Activated CD4-positive, alpha-beta T cell treated with anti-CD3 and anti-CD28 coated beads, Interleukin-10, Interleukin-2, amounts not matched to agents 100 ng/mL and 50 ng/mL, durations not matched to agents 16 hours and 8 hours (primary cell): ENCODE measurements around the gene C17orf67.

Experiments
- DNase-seq: peaks from one replicate; pipeline ENCODE4 v3.0.0-alpha.2; 2020

The C17orf67 gene

DNA sequence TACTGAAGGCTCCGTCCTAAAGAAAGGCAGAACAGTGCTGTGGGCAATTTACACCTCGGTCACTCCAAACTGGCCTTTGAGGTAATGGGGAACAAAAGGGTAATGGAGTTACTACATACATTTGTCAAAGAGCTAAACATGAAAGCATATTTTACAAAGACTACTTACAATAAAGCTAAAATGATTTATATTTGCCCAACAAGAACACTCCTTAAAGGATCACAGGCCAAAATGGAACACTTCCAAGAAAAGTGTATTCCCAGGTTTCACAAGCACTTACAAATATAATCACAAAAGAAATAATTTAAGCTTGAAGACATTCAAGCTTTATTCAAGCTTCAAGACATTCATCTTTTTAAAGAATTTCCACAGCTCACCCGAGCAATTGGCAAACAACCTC lies 29.3 kb downstream of the C17orf67 start:
- no peak for DNase-seq

DNA sequence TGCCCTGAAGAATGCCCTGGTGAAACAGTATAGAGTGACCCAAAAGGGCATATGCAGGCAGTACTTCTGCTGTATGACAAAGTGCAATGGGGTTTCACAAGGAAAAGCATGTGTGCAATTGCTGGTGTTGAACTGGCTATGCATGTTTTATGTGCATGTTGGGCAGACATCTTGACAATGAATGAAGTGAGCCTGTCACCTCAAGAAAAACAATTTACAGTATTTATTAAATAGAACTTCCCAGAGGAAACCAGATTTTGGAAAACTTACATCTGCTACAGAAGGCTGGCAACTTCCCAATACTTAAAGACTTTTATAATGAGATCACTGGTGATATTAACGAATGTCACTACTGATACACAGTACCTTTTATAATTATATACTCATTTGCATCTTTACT lies 30.6 kb downstream of the C17orf67 start:
- no peak for DNase-seq

DNA sequence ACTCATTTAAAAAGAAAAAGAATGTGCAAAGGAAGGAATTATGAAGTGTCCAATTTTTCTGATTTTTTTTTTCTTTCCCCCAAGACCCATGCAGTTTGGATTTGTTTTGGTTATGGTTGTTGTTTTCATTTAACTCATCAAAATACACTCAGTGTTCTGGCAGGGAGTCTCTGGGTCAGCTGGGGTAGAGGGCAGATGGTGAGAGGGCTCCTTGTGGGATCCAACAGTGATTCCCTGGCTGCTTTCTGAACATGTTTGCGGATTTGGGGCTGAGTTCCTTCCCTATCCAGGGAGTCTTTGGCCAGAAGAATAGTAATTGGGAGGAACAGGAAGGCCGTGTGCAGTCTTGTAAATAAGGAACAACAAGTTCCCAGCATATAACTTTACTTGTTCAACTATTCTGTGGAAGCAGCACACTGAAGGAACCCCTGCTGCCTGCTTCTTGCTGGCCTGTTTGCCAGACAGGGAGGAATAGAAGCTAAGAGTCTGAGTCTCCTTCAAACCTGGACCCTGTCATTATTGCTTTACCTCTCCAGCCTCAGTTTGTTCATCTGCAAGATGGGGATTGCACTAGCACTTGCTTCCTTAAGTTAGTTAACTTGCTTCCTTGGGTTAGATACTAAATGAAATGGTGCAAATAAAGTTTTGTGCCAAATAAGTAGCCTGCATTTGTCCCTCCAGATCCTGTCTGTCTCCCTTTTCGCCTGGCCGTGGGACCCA lies 32.1 kb downstream of the C17orf67 start:
- no peak for DNase-seq

GRCh38 chr17:56798916-56799315 lies 34.8 kb downstream of the C17orf67 start:
- DNase-seq = no peak

DNA sequence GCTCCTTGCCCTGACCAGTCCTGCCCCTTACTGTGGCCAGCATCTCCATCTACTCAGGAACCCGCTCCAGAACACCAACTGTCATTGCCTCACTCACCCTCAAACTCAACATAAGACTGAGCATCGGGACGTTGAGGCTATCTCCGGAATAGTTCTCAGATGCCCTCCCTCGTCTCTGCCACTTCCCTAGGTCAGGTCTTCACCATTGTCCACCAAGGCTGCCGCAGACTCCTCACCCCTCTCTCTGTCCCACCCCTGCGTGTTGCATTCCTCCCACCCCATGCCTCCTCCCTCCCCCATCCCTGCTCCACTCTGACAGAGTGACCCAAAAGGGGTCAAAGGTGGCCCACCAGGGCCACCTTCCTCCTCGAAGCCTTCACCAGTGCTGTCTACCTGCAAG lies 37.2 kb downstream of the C17orf67 start:
- DNase-seq = no peak

GRCh38 chr17:56795221-56795865 lies 38.4 kb downstream of the C17orf67 start:
- no peak for DNase-seq

DNA sequence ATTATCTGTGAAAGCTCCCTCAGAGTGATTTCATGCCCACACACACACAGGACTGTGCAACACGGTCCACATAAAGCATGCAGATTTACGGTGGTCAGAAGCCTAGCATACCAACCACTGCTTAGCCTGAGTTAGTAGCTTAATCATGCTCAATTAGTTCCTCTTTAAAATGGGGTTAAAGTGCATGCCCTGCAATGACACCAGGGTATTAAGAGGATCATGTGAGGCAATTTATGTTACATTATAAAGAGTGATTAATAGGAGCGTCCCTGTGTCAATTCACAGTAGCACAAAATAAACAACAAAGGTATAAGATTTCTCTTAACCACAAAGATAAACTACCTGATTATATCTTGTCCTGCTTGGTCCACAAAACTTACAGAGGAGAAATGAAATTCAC lies 39.8 kb downstream of the C17orf67 start:
- DNase-seq = no peak

- DNase-seq = no peak
Measured at GRCh38 chr17:56793531-56793930, 40.2 kb downstream of the C17orf67 start.

DNA sequence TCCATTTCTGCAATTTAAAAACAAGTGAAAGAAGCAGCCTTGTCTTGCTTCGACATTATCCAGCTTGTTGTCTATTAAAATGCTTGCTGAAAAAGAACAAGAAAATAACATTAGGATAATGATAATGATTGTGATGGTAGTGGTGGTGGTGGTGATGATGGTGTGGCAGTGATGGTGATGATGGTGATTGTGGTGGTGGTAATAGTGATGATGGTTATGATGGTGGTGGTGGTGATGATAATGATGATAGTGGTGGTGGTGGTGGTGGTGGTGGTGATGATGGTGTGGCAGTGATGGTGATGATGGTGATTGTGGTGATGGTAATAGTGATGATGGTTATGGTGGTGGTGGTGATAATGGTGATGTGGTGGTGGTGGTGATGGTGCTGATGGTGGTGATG lies 41.5 kb downstream of the C17orf67 start:
- DNase-seq = no peak

GRCh38 chr17:56786989-56787482 lies 46.7 kb downstream of the C17orf67 start:
- DNase-seq = peak; percentile 92

DNA sequence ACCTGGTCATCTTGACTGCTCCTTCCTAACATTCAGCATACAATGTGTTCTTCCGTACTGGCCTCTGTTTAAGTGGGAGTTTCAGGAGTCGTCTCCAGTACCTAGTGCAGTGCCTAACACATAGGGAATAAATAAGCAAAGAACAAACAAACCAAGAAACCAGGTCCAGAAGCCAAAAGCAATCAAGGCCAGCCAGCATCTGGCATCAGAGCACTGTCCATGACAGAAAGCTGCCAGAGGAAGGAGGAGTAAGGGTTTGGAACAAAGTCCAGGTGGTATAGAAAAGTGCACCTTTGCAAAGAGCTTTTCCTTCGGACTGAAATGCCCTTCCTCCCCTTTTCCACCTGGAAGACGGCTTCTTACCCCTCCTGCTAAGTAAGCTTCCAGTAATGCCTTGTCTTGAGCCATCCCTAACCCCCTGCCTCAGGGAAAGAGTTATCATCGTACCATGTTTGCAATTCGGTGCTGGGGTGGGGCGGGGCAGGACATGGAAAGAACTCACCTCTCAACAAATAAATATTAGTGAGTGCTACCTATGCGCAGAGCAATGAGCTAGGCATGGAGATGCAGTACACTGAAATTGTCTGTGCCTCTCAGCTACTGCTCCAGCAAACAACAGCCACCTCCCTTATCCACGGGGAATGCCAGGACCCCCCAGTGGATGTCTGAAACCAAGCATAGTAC lies 47.6 kb downstream of the C17orf67 start:
- no peak for DNase-seq

- no peak for DNase-seq
Measured at GRCh38 chr17:56785405-56785804, 48.3 kb downstream of the C17orf67 start.

- DNase-seq = no peak
Measured at GRCh38 chr17:56782338-56782737, 51.4 kb downstream of the C17orf67 start.

DNA sequence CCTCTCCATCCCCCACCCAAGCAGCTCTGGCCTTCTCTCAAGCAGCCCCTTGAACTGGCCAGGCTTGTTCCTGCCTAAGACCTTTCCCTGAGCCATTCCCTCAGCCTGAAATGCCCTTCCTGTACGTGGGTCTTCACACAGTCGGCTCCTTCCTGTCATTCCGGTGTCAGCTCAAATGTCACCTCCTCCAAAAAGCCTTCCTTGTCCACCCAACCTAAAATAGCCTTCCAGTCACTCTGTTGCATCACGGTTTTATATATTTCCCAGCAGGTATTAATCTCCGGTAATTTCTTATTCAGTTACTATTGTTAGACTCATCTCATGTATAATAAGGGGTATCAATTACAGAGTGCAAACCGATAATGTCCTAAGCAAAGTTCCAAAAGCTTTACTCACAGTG lies 51.8 kb downstream of the C17orf67 start:
- DNase-seq = no peak

- DNase-seq = peak; percentile 90
Measured at GRCh38 chr17:56779898-56780777, 53.6 kb downstream of the C17orf67 start.

DNA sequence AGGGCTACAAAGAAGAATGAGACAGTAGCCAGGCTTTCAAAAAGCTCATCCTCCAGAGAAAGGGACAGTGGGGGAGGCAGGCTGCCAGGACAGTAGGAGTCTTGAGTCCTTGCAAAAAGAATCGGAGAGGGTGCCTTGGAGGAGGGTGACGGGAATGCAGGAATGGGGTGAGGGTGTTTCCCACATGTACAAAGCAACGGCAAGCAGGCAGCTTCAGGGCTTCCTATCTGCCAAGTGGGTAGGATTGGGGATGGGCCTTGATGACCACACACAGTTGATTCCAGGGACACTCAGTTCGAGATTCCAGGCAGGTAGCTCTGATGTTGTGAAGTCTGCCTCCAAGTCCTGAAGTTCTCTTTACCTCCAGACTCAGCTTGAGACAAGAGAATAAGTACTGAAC lies 54.4 kb downstream of the C17orf67 start:
- DNase-seq = no peak

GRCh38 chr17:56778898-56779297 lies 54.8 kb downstream of the C17orf67 start:
- no peak for DNase-seq

- no peak for DNase-seq
Measured at GRCh38 chr17:56777859-56778258, 55.9 kb downstream of the C17orf67 start.

DNA sequence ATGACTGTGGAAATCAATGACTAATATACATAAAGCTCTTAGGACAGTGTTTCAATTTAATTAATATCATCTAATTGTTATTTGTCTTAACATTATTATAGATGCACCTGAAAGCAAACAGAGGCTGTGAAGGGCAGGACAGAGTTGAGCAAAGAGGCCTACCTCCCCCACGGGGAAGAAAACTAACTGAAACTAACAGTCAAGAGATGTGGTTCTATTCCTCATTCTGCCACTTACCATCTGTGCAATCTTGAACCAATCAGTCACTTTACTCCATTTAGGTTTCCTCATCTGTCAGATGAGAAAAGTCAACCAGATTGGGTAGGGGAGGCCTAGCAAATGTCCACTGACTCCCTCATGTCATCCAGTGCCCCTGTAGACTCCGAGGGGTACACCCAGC lies 59.1 kb downstream of the C17orf67 start:
- no peak for DNase-seq

DNA sequence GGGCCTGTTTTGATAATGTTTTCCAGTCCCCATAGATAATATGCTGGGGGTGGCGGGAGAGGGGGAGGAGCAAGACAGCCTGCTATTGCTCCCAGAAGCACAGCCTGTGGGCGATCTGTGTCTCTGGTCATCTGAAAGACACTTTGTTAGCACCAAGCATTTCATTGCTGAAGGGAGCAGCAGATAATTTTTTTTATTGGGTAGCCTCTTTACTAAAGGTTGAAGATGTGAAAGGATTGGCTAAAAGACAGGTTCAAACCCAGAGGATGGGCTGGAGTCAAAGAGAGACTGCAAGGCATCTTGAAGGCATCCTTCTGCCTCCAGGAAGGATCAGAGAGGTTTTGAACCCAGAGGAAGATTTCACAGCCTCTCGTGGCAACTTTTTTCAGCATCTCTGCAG lies 60.6 kb downstream of the C17orf67 start:
- no peak for DNase-seq

DNA sequence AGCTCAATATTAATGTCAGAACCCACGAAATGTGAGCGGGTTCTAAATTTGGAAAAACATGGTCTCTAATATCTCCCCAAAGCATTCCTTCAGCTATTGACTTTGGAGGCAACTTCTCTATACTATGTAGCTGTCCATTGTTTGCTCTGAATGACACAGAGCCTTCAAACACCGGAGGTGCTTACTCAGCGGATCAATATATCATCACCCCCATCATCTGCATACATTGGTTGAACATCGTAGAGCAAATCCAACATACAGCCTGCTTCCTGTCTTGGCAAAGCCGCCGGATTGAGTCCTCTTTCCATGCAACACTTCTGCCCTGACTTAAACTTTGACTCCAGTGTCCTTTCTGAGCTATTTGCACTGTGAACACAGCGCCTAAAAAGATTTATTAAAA lies 61.3 kb downstream of the C17orf67 start:
- DNase-seq = no peak

- no peak for DNase-seq
Measured at GRCh38 chr17:56771975-56772374, 61.7 kb downstream of the C17orf67 start.

DNA sequence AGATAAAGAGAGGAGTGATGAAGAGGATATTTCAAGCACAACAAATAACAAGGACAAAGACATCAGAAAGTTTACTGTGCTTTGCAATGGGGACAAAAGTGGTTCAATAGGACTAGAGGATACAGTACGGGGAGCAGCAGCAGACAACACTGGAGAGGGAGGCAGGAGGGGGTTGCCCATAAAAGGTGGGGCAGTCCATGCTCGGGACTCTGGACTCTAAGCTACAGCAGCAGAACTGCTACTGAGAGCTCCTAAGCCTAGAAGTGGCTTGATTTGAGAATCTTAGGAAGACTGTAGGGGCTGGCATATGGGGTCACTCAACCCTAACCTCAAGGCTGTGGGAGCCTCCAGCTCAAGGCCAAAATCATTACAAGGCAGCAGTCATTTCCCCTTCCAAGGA lies 62.2 kb downstream of the C17orf67 start:
- DNase-seq = no peak
